GM10266 (cell line): ENCODE data around the gene NPPC.
"Not testable (repeated sequence)": the region's sequence is repeated elsewhere in the genome, so short reads cannot be mapped to it uniquely, and the experiment has no call there.

Experiments used
- DNase-seq: peaks from one replicate; pipeline ENCODE4 v3.0.0; 2012; ENCODE audit errors: extremely low spot score
- TF ChIP-seq, protein P1 (sequence below): IDR thresholded peaks from 2 replicates; pipeline ENCODE4 v1.5.1; 2012; ENCODE audit warnings: mild to moderate bottlenecking, low read depth; ENCODE audit not compliant: control insufficient read depth, insufficient read depth; ENCODE audit errors: missing control alignments

The NPPC gene

DNA sequence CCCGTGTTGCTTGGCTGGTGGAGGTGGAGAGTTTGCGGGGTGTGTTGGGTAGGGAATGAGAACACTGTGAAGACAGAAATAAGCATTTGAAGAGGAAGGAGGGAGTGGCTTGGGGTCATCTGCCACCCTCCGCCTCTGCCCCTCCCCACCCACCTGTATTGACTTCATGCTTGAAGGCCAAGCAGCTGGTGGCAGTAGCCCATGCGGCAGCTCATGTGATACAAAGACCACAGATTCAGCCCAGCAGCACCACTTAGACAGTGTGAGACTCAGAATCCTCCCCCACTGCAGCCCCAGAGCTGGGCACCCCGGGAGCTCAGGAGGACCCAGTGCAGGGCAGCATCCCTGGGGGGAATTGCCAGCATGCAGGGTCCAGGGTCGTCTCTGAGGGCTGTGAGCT lies 15.4 kb downstream of the NPPC start:
- DNase-seq = no peak
- TF ChIP-seq, protein P1, sequence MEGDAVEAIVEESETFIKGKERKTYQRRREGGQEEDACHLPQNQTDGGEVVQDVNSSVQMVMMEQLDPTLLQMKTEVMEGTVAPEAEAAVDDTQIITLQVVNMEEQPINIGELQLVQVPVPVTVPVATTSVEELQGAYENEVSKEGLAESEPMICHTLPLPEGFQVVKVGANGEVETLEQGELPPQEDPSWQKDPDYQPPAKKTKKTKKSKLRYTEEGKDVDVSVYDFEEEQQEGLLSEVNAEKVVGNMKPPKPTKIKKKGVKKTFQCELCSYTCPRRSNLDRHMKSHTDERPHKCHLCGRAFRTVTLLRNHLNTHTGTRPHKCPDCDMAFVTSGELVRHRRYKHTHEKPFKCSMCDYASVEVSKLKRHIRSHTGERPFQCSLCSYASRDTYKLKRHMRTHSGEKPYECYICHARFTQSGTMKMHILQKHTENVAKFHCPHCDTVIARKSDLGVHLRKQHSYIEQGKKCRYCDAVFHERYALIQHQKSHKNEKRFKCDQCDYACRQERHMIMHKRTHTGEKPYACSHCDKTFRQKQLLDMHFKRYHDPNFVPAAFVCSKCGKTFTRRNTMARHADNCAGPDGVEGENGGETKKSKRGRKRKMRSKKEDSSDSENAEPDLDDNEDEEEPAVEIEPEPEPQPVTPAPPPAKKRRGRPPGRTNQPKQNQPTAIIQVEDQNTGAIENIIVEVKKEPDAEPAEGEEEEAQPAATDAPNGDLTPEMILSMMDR = no peak

DNA sequence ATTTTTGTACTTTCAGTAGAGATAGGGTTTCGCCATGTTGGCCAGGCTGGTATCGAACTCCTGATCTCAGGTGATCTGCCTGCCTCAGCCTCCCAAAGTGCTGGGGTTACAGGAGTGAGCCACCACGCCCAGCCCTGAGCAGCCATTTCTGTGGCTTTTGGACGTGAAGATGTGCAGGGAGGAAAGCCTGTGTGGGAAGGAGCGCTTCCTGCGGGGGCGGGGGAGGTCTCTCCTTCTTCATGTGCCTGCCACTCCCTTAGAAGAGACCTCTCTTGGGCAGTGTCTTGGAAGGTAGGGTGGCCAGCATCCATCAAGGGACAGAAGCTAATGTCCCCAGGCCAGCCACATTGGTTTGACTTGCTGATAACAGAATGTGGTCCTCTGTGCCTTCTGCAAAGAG lies 16.0 kb downstream of the NPPC start:
- not testable (repeated sequence) for DNase-seq

DNA sequence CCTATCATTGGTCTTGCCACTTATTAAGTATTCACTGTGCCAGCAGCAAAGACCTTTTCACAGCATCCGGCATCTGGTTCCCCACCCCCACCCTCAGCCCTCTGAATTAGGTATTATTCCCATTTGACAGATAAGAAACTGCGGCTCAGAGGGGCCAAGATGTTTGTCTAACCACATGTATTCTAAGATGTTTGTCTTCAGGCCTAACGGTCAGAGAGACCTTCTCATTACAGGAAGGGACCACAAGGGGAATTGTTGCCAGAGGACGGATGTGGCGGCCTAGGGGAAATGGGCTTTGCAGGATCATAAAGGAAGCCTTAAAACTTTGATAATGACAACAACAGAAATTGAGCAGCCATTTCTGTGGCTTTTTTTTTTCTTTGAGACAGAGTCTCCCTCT lies 16.6 kb downstream of the NPPC start:
- TF ChIP-seq, protein P1 = no peak
- DNase-seq = no peak

DNA sequence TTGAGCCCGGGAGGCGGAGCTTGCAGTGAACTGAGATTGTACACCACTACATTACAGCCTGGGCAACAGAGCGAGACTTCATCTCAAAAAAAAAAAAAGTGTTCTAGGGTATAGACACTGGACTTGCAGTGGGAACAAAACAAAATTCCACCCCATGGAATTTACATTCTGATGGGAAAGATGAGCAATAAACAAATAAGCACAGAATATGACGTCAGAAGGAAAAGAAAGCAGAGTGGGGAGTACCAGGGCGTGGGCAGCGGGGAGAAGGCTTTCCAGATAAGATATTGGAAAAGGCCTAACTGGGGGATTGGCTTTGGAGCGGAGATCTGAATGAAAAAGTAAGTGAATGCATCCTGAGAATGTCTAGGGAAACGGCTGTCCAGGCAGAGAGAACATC lies 17.6 kb downstream of the NPPC start:
- TF ChIP-seq, protein P1 = no peak
- no peak for DNase-seq

DNA sequence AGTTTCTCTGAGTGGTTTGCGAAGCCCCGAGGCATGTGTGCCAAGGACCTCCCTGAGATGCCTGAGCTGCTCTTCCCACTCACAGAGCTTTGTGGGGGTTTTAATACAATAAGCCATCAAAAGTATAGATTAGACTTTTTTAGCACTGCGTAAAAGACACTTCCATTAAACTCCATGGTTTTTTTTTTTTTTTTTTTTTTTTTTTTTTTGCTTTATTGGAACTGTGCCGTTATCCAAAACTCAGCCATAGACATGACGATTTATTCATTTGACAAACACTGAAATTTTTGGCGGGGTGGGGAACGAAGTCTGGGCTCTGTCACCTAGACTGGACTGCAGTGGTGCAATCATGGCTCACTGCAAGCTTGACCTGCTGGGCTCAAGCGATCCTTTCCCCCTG lies 18.4 kb downstream of the NPPC start:
- TF ChIP-seq, protein P1 = no peak
- no peak for DNase-seq

DNA sequence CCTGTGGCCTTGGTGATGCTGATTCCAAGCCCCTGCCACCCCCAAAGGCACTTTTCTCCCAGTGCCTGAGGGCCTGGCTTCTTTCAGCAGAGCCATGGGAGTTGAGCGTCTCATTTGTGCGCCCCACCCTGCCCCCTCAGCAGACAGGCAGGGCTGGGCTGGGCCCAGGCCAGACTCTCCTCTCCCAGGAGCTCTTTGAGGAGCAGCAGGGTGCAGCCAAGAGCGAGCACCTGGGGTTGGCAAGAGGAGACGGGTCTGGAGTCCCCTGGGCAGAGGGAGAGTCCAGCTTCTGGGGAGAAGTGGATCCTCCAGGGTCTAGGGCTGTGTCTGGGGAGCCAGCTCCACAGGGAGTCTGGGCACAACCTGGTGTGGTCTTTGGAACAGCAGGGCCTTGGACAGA lies 21.2 kb downstream of the NPPC start:
- TF ChIP-seq, protein P1 = no peak
- DNase-seq = no peak

DNA sequence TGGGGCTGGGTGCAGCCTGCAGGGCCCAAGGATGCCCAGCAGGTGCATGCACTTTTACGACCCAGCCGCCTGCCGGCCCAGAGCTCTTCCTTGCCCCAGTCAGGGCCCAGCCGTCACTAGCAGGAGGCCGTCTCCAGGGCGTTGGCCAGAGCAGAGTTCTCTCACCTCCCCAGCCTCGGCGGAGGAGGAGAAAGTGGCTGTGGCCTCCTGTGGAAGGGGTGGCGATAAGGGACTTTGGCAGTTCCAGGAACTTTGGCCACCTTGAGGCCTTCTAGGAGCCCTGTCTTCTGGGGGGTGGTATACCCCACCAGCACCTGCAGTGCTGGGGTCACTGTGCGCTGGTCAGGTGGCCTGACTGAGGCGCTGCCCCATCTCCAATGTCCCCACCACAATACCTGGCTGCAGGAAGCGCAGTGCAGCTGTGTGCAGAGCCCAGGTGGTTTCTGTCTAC lies 22.0 kb downstream of the NPPC start:
- DNase-seq = no peak
- TF ChIP-seq, protein P1 = no peak

DNA sequence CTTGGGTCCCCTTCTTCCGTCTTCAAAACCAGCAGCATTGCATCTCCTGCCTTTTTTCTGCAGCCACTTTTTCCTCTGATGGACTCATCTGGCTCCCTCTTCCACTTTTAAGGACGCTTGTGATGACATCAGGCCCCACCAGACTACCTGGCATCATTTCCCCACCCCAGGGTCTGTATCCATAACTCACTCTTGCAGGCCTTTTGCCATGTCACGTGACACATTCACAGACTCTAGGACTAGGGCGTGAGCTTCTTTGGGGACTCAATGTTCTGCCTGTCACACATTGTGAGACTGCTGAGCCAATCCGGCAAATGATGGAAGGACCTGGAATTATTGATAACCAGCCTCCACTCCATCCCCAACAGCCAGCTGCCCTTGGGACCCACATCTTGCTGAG lies 23.6 kb downstream of the NPPC start:
- TF ChIP-seq, protein P1 = no peak
- DNase-seq = no peak
